SK-N-SH treated with all-trans-retinoic acid at 6 μM for 48 hours (cell line): Measurements from ENCODE around the gene CPNE4.

Experiments used
- ARNTL ChIP-seq: fragments of 450-650 bp; formaldehyde crosslinking; IDR thresholded peaks from 2 replicates; pipeline ENCODE4 v1.5.0; 2020; ENCODE audit warnings: low read depth, mild to moderate bottlenecking, moderate library complexity, borderline replicate concordance
- OSR1 ChIP-seq: fragments of 250-450 bp; sonication (Bioruptor Pico); IDR thresholded peaks from 2 replicates; pipeline ENCODE4 v1.8.0; 2022; ENCODE audit warnings: moderate library complexity, mild to moderate bottlenecking, inconsistent platforms
- PATZ1 ChIP-seq: fragments of 250-450 bp; sonication (Bioruptor Pico); IDR thresholded peaks from 2 replicates; pipeline ENCODE4 v1.8.0; 2020; ENCODE audit warnings: mild to moderate bottlenecking, moderate library complexity, borderline replicate concordance
- RARB ChIP-seq: fragments of 250-450 bp; sonication (Bioruptor Pico); IDR thresholded peaks from 2 replicates; pipeline ENCODE4 v1.8.0; 2021; ENCODE audit warnings: mild to moderate bottlenecking, moderate library complexity
- TOX ChIP-seq: fragments of 250-450 bp; sonication (Bioruptor Pico); IDR thresholded peaks from 2 replicates; pipeline ENCODE4 v1.8.0; 2021; ENCODE audit warnings: mild to moderate bottlenecking, moderate library complexity, borderline replicate concordance
- ZC3H10 ChIP-seq: fragments of 250-450 bp; sonication (Bioruptor Pico); IDR thresholded peaks from 2 replicates; pipeline ENCODE4 v1.5.1; 2021; ENCODE audit warnings: mild to moderate bottlenecking, moderate library complexity
- ZFP30 ChIP-seq: fragments of 450-650 bp; formaldehyde crosslinking; IDR thresholded peaks from 2 replicates; pipeline ENCODE4 v1.5.0; 2022; ENCODE audit warnings: mild to moderate bottlenecking, moderate library complexity

GRCh38 chr3:132071043-132071442 is 36.2 kb upstream of the CPNE4 start:
- TF ChIP-seq ZFP30, result no peak
- no peak for TF ChIP-seq ARNTL (CRISPR knock-in tag)
- TF ChIP-seq OSR1, result no peak
- no peak for TF ChIP-seq RARB (CRISPR knock-in tag)
- no peak for TF ChIP-seq TOX (CRISPR knock-in tag)
- TF ChIP-seq PATZ1 (CRISPR knock-in tag), result no peak
- TF ChIP-seq ZC3H10, result no peak
